Fibroblast of pulmonary artery (primary cell): Measurements from ENCODE around the gene UROS.
A peak's percentile ranks its signal among the peaks of the same experiment; 100 is the strongest.

Source experiments
- DNase-seq: peaks from one replicate; pipeline ENCODE4 v3.0.0-alpha.2; 2010; ENCODE audit warnings: low read depth
- H3K4me3 ChIP-seq: replicated peaks from 2 replicates; pipeline ENCODE4 v1.5.1; 2011; ENCODE audit warnings: low read depth, mild to moderate bottlenecking, control low read depth, low read length, moderate library complexity
- TF ChIP-seq, protein P1 (sequence below): IDR thresholded peaks from 2 replicates; pipeline ENCODE4 v1.5.1; 2011; ENCODE audit warnings: mild to moderate bottlenecking, control low read depth, low read length, inconsistent platforms; ENCODE audit errors: missing control alignments

Gene UROS

DNA sequence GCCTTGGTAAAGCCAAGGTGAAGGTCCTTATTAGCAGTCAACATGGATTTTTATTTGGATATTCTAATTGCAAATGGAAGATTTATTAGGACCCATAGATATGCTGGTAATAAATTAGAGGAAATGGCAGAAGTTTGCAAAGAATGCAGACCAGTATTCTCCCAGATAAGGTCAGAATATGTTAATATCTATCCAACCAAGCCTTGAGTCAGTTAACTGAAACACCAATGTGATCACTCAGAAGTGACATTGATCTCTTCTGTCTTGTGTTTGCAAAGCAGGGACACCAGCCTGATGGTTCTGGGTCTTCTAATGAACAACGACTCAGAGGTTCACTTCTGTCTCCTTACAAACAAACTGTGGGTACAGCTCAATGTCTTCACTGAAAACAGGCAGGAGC lies 21.5 kb downstream of the UROS start:
- DNase-seq, result no peak
- TF ChIP-seq, protein P1, sequence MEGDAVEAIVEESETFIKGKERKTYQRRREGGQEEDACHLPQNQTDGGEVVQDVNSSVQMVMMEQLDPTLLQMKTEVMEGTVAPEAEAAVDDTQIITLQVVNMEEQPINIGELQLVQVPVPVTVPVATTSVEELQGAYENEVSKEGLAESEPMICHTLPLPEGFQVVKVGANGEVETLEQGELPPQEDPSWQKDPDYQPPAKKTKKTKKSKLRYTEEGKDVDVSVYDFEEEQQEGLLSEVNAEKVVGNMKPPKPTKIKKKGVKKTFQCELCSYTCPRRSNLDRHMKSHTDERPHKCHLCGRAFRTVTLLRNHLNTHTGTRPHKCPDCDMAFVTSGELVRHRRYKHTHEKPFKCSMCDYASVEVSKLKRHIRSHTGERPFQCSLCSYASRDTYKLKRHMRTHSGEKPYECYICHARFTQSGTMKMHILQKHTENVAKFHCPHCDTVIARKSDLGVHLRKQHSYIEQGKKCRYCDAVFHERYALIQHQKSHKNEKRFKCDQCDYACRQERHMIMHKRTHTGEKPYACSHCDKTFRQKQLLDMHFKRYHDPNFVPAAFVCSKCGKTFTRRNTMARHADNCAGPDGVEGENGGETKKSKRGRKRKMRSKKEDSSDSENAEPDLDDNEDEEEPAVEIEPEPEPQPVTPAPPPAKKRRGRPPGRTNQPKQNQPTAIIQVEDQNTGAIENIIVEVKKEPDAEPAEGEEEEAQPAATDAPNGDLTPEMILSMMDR, result no peak
- H3K4me3 ChIP-seq, result no peak overlapping the region

DNA sequence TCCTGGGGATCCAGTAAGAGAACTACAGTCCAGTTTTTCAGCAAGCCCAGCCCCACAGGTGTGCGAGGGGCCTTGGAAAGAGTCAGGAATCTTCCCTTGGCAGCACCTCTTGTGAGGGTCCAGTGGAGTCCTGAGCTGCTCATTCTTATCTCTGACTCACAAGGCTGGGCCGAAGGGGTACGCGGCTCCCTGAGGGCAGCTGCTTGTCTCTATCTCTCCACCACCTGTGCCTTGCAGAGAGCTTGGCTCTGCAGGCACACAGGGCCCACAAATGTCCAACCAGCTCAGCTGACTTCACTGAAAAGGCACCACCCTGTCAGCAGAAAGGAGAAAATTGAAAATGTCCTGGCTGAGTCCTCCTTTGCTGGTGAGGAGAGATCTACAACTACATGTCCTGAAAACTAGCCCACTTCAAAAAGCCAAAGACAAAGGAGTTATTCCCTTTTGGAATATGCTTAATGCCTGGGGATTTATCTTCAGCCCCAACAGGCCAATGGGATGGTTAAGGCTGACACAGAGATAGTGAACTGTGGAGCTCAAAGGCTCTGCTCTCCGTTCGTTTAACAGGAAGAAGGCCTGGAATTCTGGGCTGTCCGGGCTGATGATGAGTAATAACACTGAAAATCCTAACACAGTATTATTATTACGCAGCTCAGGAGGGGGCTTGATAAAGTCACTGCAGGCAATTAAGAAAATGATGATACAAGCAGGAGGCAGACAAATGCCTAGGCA lies 23.4 kb downstream of the UROS start:
- DNase-seq, result peak; percentile 5
- TF ChIP-seq, protein P1, result no peak

DNA sequence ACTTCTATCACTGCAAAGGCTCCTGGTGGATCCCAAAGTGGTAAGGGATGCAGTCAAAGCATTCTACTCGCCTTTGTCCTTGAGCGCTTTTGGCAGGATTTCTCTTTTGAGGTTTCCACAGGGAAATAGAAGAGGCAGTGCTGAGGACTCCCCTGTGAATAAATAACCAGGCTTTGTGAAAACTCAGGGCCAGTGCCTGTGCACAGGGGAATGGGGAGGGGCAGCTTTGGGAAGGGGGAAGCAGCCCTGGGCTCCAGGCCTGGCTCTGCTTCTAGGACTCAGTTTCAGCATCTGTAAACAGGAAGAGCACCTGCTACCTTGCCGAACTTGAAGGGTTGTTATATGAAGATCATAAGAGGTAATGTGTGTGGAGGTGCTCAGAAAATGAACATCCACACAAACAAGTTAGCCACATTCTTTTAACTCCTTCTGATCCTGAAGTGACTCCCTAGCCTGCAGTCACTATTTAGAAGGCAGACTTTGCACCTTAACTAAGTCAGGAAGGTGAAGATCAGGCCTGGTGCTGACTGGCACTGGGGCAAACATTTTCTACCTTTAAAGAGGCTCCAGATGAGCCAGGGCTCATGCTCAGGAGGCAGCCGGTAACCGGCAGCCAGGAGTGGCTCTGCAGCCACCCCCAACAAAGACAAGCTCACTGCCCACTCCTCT lies 24.9 kb downstream of the UROS start:
- H3K4me3 ChIP-seq, result no peak overlapping the region
- no peak for DNase-seq
- TF ChIP-seq, protein P1, result no peak

More for the DNA sequence above, 23.4 kb downstream of the UROS start:
- no peak overlapping the region for H3K4me3 ChIP-seq

DNA sequence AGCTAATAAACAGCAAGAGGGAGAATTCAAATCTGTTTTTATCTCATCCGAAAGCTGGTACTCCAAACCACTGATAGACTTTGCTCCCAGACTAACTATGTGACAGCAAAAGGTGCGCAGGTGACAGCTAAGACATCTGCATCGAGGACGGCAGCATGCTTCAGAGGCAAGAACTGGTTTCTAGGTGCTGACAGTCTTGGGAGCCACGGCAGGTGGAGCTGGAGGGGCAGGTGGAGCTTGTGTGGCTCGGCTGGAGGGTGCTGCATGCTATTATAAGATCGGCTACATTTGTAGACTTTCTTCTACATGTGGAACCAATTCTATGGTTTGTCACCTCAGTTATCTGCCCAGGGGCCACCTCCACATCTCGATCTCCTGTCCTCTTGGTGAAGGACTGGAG lies 25.6 kb downstream of the UROS start:
- H3K4me3 ChIP-seq, result no peak overlapping the region
- no peak for DNase-seq
- TF ChIP-seq, protein P1, result no peak

DNA sequence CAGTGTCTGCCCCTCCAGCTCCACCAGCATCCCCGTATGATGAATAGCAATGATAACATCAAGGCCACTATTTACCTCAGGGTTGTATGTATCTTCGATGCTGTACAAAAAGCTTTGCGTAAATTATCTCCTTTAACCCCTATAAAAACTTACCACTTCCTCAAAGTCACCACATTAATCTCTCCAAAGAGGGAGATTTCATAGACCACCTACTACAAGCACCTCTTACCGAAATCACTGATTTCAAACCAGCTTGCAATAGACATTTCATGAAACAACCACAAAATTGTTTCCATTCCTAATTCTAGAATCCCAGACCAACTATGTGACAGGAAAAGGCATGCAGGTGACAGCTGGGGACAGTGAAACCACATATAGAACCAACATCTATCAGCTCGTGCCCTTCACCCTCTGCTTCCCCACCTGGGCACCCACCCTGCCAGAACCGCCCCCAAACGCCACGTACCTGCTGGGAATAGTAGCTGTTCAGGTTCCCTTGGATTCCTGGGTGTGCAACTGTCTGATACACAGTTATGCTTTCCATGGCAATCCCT lies 27.3 kb downstream of the UROS start:
- TF ChIP-seq, protein P1, result no peak
- DNase-seq, result no peak
- H3K4me3 ChIP-seq, result no peak overlapping the region

DNA sequence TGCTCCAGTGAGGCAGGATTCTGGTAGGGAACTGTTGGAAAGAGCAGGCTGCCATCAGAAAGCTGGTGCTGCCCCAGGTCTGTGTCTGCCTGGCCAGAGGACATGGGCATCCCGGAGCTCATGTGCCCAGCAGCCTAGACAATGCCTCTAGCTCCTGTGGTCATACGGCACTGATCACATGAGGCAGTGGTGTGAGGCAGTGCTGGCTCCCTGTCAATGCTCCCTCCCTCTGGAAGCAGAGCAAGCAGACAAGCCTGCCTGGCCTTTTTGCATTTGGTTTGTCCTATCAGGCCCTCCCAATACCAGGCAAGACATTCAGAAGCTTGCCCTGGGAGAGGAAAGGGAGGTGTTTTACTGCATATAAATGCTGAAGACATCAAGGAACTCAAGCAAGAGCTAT lies 27.9 kb downstream of the UROS start:
- DNase-seq, result peak; percentile 1
- H3K4me3 ChIP-seq, result no peak overlapping the region
- TF ChIP-seq, protein P1, result no peak
